MM.1S (cell line): Measurements from ENCODE around the gene BCO1.

ENCODE experiments used
- DNase-seq: peaks from one replicate; pipeline ENCODE4 v3.0.0-alpha.2; 2015
- H2AFZ ChIP-seq: fragments of 300-600 bp; sonication (generic); 2 replicates; pipeline ENCODE4 v1.6.0; 2016; ENCODE audit warnings: antibody characterized with exemption, low read length
- H3F3A ChIP-seq: fragments of 300-600 bp; sonication (generic); 2 replicates; pipeline ENCODE4 v1.6.1; 2016; ENCODE audit warnings: mild to moderate bottlenecking, antibody characterized with exemption, low read length, moderate library complexity, mixed read lengths; ENCODE audit not compliant: insufficient read depth
- H3K27ac ChIP-seq: fragments of 300-600 bp; sonication (generic); 2 replicates; pipeline ENCODE4 v1.5.1; 2016; ENCODE audit warnings: mild to moderate bottlenecking, low read length
- H3K27me3 ChIP-seq: fragments of 300-600 bp; sonication (generic); replicated peaks from 2 replicates; pipeline ENCODE4 v1.6.0; 2016; ENCODE audit warnings: low read length; ENCODE audit not compliant: insufficient read depth
- H3K36me3 ChIP-seq: fragments of 300-600 bp; sonication (generic); replicated peaks from 2 replicates; pipeline ENCODE4 v1.6.1; 2016; ENCODE audit warnings: mild to moderate bottlenecking, low read length, mixed read lengths; ENCODE audit not compliant: insufficient read depth
- H3K4me1 ChIP-seq: fragments of 300-600 bp; sonication (generic); 2 replicates; pipeline ENCODE4 v1.6.1; 2016; ENCODE audit warnings: low read length, mixed read lengths
- H3K4me2 ChIP-seq: fragments of 300-600 bp; sonication (generic); 2 replicates; pipeline ENCODE4 v1.6.0; 2016; ENCODE audit warnings: low read depth, low read length
- H3K4me3 ChIP-seq: fragments of 300-600 bp; sonication (generic); 2 replicates; pipeline ENCODE4 v1.5.1; 2016; ENCODE audit warnings: low read length, mixed read lengths
- H3K79me2 ChIP-seq: fragments of 300-600 bp; sonication (generic); 2 replicates; pipeline ENCODE4 v1.6.1; 2016; ENCODE audit warnings: mixed run types, low read length, mixed read lengths
- H3K9ac ChIP-seq: fragments of 300-600 bp; sonication (generic); 2 replicates; pipeline ENCODE4 v1.6.1; 2016; ENCODE audit warnings: low read length, mixed read lengths
- H3K9me2 ChIP-seq: fragments of 300-600 bp; sonication (generic); replicated peaks from 2 replicates; pipeline ENCODE4 v1.6.1; 2016; ENCODE audit warnings: mild to moderate bottlenecking, low read length, mixed read lengths; ENCODE audit not compliant: insufficient read depth
- H3K9me3 ChIP-seq: fragments of 300-600 bp; sonication (generic); replicated peaks from 2 replicates; pipeline ENCODE4 v1.6.1; 2016; ENCODE audit warnings: mild to moderate bottlenecking, low read length, mixed read lengths; ENCODE audit not compliant: insufficient read depth
- H4K20me1 ChIP-seq: fragments of 300-600 bp; sonication (generic); 2 replicates; pipeline ENCODE4 v1.6.1; 2016; ENCODE audit warnings: mild to moderate bottlenecking, low read length, moderate library complexity, mixed read lengths; ENCODE audit not compliant: insufficient read depth
- EZH2 ChIP-seq: fragments of 300-600 bp; sonication (generic); optimal IDR thresholded peaks from 2 replicates; pipeline ENCODE3; 2017; ENCODE audit warnings: low read depth, mild to moderate bottlenecking, antibody characterized with exemption, low read length, mixed read lengths
- EZH2phosphoT487 ChIP-seq: fragments of 300-600 bp; sonication (generic); IDR thresholded peaks from 2 replicates; pipeline ENCODE4 v1.6.1; 2018; ENCODE audit warnings: antibody characterized with exemption, low read length
- TF ChIP-seq, protein P1 (sequence below): fragments of 300-600 bp; sonication (generic); IDR thresholded peaks from 2 replicates; pipeline ENCODE4 v1.5.1; 2016; ENCODE audit warnings: antibody characterized with exemption, low read length, mixed read lengths

BCO1 gene

DNA sequence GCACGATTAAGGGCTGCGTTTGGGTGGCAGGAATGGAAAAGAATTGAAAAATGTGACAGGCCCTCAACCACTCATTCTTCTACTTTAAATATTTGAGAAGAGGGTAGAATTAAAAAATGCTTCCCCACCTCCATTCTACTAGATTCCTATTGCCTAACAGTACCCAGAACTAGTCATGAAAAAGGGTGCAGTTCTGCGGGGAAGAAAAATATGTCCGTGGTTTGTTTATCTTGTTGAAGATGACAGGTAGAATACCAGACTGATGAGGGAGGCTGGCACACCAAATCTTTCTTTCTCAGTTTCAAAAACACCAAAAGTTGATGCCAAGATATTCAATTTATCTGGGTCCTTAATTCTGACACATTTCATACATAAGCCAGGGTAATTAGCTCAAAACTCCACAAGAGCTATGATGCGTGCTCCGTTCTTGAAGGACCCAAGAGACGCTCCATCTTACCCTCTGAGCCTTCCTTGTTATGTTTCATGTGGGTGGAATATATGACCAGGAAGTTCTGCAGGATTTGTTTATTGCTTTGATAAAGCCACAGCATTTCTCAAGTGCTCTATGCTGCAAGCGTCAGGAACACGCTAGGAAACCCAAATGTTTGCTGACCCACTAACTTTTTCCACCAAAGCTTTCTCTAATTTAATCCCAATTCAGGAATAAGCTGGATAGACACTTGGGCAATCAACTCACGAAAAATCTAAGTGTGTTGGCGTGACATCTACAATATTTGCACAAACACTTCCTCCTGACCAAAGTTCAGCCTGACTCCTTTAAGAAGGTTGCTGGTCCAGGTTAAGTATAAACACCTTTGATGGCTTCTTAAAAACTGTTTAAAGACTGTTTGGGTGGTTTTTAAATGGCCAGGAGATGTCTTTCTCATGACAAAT, 55.7 kb downstream of the BCO1 start:
- Histone ChIP-seq H3F3A (no peaks in the 10 kb centered on the region), H3K79me2 (no peaks in the 10 kb centered on the region), H3K4me3 (no peak overlapping the region), H3K4me1 (no peaks in the 10 kb centered on the region), H3K9ac (no peak overlapping the region), H4K20me1 (no peaks in the 10 kb centered on the region), H3K9me2 (no peaks in the 10 kb centered on the region), H3K27ac (no peak overlapping the region), H3K4me2 (no peak overlapping the region), H2AFZ (no peak overlapping the region), H3K9me3 (no peaks in the 10 kb centered on the region), H3K36me3 (no peaks in the 10 kb centered on the region), H3K27me3 (no peaks in the 10 kb centered on the region)
- no peak for DNase-seq
- no peak for TF ChIP-seq EZH2phosphoT487
- TF ChIP-seq EZH2: no peak
- TF ChIP-seq, protein P1, sequence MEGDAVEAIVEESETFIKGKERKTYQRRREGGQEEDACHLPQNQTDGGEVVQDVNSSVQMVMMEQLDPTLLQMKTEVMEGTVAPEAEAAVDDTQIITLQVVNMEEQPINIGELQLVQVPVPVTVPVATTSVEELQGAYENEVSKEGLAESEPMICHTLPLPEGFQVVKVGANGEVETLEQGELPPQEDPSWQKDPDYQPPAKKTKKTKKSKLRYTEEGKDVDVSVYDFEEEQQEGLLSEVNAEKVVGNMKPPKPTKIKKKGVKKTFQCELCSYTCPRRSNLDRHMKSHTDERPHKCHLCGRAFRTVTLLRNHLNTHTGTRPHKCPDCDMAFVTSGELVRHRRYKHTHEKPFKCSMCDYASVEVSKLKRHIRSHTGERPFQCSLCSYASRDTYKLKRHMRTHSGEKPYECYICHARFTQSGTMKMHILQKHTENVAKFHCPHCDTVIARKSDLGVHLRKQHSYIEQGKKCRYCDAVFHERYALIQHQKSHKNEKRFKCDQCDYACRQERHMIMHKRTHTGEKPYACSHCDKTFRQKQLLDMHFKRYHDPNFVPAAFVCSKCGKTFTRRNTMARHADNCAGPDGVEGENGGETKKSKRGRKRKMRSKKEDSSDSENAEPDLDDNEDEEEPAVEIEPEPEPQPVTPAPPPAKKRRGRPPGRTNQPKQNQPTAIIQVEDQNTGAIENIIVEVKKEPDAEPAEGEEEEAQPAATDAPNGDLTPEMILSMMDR: no peak

DNA sequence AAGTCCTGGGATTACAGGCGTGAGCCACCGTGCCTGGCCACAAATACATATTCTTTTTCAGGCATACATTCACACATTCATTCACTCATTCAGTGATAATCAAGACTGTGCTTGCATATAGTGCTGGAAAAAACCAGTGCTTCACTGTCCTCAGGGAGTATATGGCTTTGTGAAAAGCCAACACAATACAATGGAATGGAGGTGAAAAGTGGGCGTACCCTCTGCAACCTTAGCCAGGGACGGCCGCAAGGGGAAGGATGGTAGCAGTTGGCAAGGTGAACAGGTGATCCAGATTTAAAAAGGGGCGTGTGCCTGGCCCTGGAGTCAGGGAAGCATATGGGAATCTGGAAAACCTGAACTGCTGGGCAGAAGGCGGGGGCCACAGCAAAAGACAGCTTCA, 58.1 kb downstream of the BCO1 start:
- no peaks in the 10 kb centered on the region for H3K4me1 ChIP-seq
- H3K9me2 ChIP-seq: no peaks in the 10 kb centered on the region
- H2AFZ ChIP-seq: no peak overlapping the region
- H3K4me2 ChIP-seq: no peak overlapping the region
- TF ChIP-seq, protein P1: no peak
- TF ChIP-seq EZH2 (no peak), EZH2phosphoT487 (no peak)
- H3K9me3 ChIP-seq: no peaks in the 10 kb centered on the region
- H3K79me2 ChIP-seq: no peaks in the 10 kb centered on the region
- H4K20me1 ChIP-seq: no peaks in the 10 kb centered on the region
- no peaks in the 10 kb centered on the region for H3K36me3 ChIP-seq
- no peak overlapping the region for H3K9ac ChIP-seq
- H3K27ac ChIP-seq: no peak overlapping the region
- DNase-seq: no peak
- H3F3A ChIP-seq: no peaks in the 10 kb centered on the region
- H3K4me3 ChIP-seq: no peak overlapping the region
- no peaks in the 10 kb centered on the region for H3K27me3 ChIP-seq

DNA sequence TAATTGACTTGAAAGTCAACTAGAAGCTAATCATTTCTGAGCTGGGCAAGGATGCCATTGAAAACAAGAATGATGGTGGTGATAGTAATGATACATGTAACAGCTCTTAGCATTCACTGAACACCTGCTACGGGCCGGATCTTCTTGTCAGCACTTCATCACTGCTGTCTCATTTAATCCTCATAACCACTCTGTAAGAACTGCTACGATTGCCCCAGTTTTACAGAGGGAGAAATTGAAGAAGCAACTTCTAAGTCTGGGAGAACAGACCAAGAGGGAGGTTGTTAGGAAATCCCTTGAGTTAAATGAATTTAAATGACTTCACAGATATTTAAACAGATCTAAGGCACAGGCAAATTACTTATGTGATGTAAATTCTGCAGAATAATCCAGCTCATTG, 69.3 kb downstream of the BCO1 start:
- Histone ChIP-seq H2AFZ (no peak overlapping the region), H4K20me1 (no peaks in the 10 kb centered on the region), H3K79me2 (no peaks in the 10 kb centered on the region; the same call in 1 of the 2 replicates), H3K9ac (no peak overlapping the region), H3K27me3 (no peaks in the 10 kb centered on the region), H3K4me2 (no peak overlapping the region), H3F3A (no peaks in the 10 kb centered on the region), H3K4me1 (no peaks in the 10 kb centered on the region), H3K9me2 (no peaks in the 10 kb centered on the region), H3K9me3 (no peaks in the 10 kb centered on the region), H3K4me3 (no peak overlapping the region), H3K36me3 (no peaks in the 10 kb centered on the region), H3K27ac (no peak overlapping the region)
- DNase-seq: no peak
- no peak for TF ChIP-seq EZH2
- no peak for TF ChIP-seq EZH2phosphoT487
- TF ChIP-seq, protein P1: no peak
